Endodermal cell (in vitro differentiated cells): ENCODE data around the gene C13orf46. TPM values are rescaled to one million over a fixed set of nuclear protein-coding genes. Genes with fewer than 3 reads are reported as not detected.

Source experiments
- DNase-seq: peaks from one replicate; pipeline ENCODE4 v3.0.0-alpha.2; 2017
- H3K27ac ChIP-seq: 2 replicates; pipeline ENCODE4 v1.5.1; 2013; ENCODE audit warnings: mild to moderate bottlenecking, low read depth, low read length, moderate library complexity
- H3K27me3 ChIP-seq: 2 replicates; pipeline ENCODE4 v1.6.1; 2013; ENCODE audit warnings: mild to moderate bottlenecking, low read length, moderate library complexity; ENCODE audit not compliant: insufficient read depth, control insufficient read depth, poor library complexity, severe bottlenecking
- H3K36me3 ChIP-seq: 2 replicates; pipeline ENCODE4 v1.7.0; 2013; ENCODE audit warnings: mild to moderate bottlenecking, low read length, moderate library complexity; ENCODE audit not compliant: control insufficient read depth, insufficient read depth
- H3K4me1 ChIP-seq: one replicate; pipeline ENCODE4 v1.7.0; 2013; ENCODE audit warnings: low read length; ENCODE audit not compliant: control insufficient read depth, insufficient read depth
- H3K4me3 ChIP-seq: 2 replicates; pipeline ENCODE4 v1.5.1; 2013; ENCODE audit warnings: mild to moderate bottlenecking, low read length, moderate library complexity
- H3K9ac ChIP-seq: 2 replicates; pipeline ENCODE4 v1.6.1; 2013; ENCODE audit warnings: mild to moderate bottlenecking, low read length, moderate library complexity; ENCODE audit not compliant: poor library complexity, severe bottlenecking; ENCODE audit errors: extremely low read depth
- H3K9me3 ChIP-seq: 2 replicates; pipeline ENCODE4 v1.6.1; 2013; ENCODE audit warnings: mild to moderate bottlenecking, low read length, moderate library complexity; ENCODE audit not compliant: control insufficient read depth
- H3K27ac Mint-ChIP-seq: 2 replicates; pipeline ENCODE4 v1.8.0; 2020; ENCODE audit warnings: mixed read lengths
- H3K27me3 Mint-ChIP-seq: 2 replicates; pipeline ENCODE4 v1.8.0; 2021; ENCODE audit warnings: mild to moderate bottlenecking, mixed read lengths; ENCODE audit not compliant: insufficient read depth
- H3K36me3 Mint-ChIP-seq: 2 replicates; pipeline ENCODE4 v1.8.0; 2020; ENCODE audit warnings: low read depth, mixed read lengths
- H3K4me1 Mint-ChIP-seq: 2 replicates; pipeline ENCODE4 v1.8.0; 2020; ENCODE audit warnings: mixed read lengths
- H3K4me3 Mint-ChIP-seq: 2 replicates; pipeline ENCODE4 v1.8.0; 2020; ENCODE audit warnings: mild to moderate bottlenecking, moderate library complexity, mixed read lengths
- H3K9me3 Mint-ChIP-seq: 2 replicates; pipeline ENCODE4 v1.8.0; 2020; ENCODE audit warnings: mild to moderate bottlenecking, mixed read lengths
- WGBS, 2 experiments: methylation state at CpG; one replicate each; pipeline versions ENCODE4 v1.1.5 to v1.1.7; 2013; ENCODE audit warnings: missing lambda C conversion rate in 2 of 2, mixed read lengths in 1 of 2; ENCODE audit not compliant: insufficient coverage in 1 of 2, insufficient read length in 1 of 2; 5-methylcytosine and 5-hydroxymethylcytosine counted together
- total RNA-seq, 2 donors: library from RNA; stranded (reverse); fragmentation: NEBNext Ultra II Directional in 1 of 2; extraction: Animal tissue kit (Norgen Biotek cat#: 25700) in 1 of 2; gene quantifications; 2 replicates in 1 of 2; 3 replicates in 1 of 2; pipeline ENCODE4 v1.2.1, GENCODE V29; 2021
- TF ChIP-seq, protein P1 (sequence below): fragments of 200-600 bp; sonication (generic); conservative IDR thresholded peaks from 2 replicates; pipeline ENCODE4 v1.5.0; 2021; ENCODE audit warnings: antibody characterized with exemption, mild to moderate bottlenecking

Gene C13orf46
- total RNA-seq, 2 donors from 2014 or later, result 0.20 to 0.27 TPM

DNA sequence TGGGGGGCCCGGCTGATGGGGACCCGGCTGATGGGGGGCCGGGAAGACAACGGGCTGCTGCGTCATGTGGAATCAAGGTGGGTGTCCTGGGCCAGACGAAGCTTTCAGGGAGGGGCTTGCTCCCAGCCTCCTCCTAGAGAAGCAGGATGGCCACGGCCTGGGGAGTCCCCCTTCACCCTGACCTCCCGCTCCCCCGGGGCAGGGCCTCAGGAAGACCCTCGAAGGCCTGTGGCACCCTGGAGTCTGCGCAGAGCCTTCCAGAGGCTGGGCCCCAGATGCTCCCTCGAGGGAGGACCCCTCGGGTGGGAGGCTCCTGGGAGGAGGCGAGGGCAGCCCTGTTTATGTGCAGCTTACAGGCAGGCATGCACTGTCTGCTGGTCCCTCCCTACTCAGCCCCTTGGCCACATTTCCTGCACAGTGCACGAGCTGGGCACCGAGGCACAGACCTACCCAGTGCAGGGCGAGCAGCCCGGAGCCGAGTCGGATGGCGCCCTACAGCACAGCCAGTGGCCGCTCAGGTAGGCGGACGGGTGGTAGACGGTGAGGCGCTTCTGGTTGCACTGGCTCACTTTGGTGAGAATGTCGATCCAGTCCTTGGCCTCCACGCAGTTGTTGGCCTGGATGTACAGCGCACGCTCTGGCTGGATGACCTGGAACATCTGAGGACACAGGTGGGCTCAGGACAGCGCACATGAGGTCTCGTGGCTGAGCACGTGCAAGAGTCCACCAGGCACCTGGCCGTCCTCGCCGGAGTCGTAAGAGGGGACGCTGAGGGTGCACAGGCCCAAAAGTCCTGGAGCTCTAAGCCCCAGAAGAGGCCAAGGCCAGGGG lies 22.4 kb upstream of the C13orf46 start:
- no peak overlapping the region for H3K27ac ChIP-seq
- H3K4me1 Mint-ChIP-seq, result no peaks in the 10 kb centered on the region

GRCh38 chr13:113995051-113995601 lies 21.2 kb upstream of the C13orf46 start:
- no peaks in the 10 kb centered on the region for H3K27me3 Mint-ChIP-seq
- TF ChIP-seq, protein P1, sequence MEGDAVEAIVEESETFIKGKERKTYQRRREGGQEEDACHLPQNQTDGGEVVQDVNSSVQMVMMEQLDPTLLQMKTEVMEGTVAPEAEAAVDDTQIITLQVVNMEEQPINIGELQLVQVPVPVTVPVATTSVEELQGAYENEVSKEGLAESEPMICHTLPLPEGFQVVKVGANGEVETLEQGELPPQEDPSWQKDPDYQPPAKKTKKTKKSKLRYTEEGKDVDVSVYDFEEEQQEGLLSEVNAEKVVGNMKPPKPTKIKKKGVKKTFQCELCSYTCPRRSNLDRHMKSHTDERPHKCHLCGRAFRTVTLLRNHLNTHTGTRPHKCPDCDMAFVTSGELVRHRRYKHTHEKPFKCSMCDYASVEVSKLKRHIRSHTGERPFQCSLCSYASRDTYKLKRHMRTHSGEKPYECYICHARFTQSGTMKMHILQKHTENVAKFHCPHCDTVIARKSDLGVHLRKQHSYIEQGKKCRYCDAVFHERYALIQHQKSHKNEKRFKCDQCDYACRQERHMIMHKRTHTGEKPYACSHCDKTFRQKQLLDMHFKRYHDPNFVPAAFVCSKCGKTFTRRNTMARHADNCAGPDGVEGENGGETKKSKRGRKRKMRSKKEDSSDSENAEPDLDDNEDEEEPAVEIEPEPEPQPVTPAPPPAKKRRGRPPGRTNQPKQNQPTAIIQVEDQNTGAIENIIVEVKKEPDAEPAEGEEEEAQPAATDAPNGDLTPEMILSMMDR, result no peak
- no peaks in the 10 kb centered on the region for H3K4me1 Mint-ChIP-seq
- H3K27ac ChIP-seq, result no peak overlapping the region
- H3K9me3 ChIP-seq, result no peaks in the 10 kb centered on the region
- no peak overlapping the region for H3K4me3 ChIP-seq
- H3K4me1 ChIP-seq, result no peaks in the 10 kb centered on the region
- WGBS, 2 experiments, result 89 to 91% methylated on average over 21 to 23 of the region's 23 CpGs
- H3K27ac Mint-ChIP-seq, result no peak overlapping the region
- peaks cover 27% of the 10 kb centered on the region for H3K36me3 Mint-ChIP-seq
- H3K27me3 ChIP-seq, result no peaks in the 10 kb centered on the region
- H3K4me3 Mint-ChIP-seq, result no peak overlapping the region
- H3K9ac ChIP-seq, result no peak overlapping the region
- DNase-seq, result no peak
- peaks cover 5% of the 10 kb centered on the region for H3K36me3 ChIP-seq
- peaks cover 2% of the 10 kb centered on the region for H3K9me3 Mint-ChIP-seq

More for the DNA sequence above, 22.4 kb upstream of the C13orf46 start:
- Histone ChIP-seq H3K27me3 (no peaks in the 10 kb centered on the region), H3K9ac (no peak overlapping the region), H3K4me1 (no peaks in the 10 kb centered on the region), H3K36me3 (no peaks in the 10 kb centered on the region), H3K9me3 (no peaks in the 10 kb centered on the region), H3K4me3 (no peak overlapping the region)
- Mint-ChIP-seq H3K36me3 (peaks cover 19% of the 10 kb centered on the region), H3K27me3 (no peaks in the 10 kb centered on the region), H3K27ac (no peak overlapping the region), H3K9me3 (peaks cover 2% of the 10 kb centered on the region), H3K4me3 (no peak overlapping the region)
- TF ChIP-seq, protein P1, result no peak
- 94 to 95% methylated on average over 26 to 38 of the region's 38 CpGs for WGBS, 2 experiments
- no peak for DNase-seq

GRCh38 chr13:113992276-113993005 lies 18.6 kb upstream of the C13orf46 start:
- Mint-ChIP-seq H3K9me3 (peaks cover 4% of the 10 kb centered on the region), H3K4me3 (no peak overlapping the region), H3K27ac (no peak overlapping the region), H3K27me3 (no peaks in the 10 kb centered on the region), H3K4me1 (no peaks in the 10 kb centered on the region), H3K36me3 (peaks cover 39% of the 10 kb centered on the region)
- TF ChIP-seq, protein P1, result no peak
- H3K9me3 ChIP-seq, result no peaks in the 10 kb centered on the region
- H3K9ac ChIP-seq, result no peak overlapping the region
- WGBS, 2 experiments, result 95 to 96% methylated on average over 14 to 21 of the region's 21 CpGs
- DNase-seq, result no peak
- H3K4me3 ChIP-seq, result no peak overlapping the region
- H3K36me3 ChIP-seq, result peaks cover 5% of the 10 kb centered on the region
- H3K27me3 ChIP-seq, result no peaks in the 10 kb centered on the region
- no peaks in the 10 kb centered on the region for H3K4me1 ChIP-seq
- no peak overlapping the region for H3K27ac ChIP-seq
